Measurements from ENCODE around the gene CD58.

CD58 gene

GRCh38 chr1:116508085-116508983 is 62.5 kb downstream of the CD58 start:
- no peak for DNase-seq

- no peak for DNase-seq
Observed at GRCh38 chr1:116507631-116508030, 63.2 kb downstream of the CD58 start.

GRCh38 chr1:116506132-116507004 is 64.5 kb downstream of the CD58 start:
- DNase-seq, result no peak

GRCh38 chr1:116504308-116505156 is 66.3 kb downstream of the CD58 start:
- DNase-seq, result no peak

DNA sequence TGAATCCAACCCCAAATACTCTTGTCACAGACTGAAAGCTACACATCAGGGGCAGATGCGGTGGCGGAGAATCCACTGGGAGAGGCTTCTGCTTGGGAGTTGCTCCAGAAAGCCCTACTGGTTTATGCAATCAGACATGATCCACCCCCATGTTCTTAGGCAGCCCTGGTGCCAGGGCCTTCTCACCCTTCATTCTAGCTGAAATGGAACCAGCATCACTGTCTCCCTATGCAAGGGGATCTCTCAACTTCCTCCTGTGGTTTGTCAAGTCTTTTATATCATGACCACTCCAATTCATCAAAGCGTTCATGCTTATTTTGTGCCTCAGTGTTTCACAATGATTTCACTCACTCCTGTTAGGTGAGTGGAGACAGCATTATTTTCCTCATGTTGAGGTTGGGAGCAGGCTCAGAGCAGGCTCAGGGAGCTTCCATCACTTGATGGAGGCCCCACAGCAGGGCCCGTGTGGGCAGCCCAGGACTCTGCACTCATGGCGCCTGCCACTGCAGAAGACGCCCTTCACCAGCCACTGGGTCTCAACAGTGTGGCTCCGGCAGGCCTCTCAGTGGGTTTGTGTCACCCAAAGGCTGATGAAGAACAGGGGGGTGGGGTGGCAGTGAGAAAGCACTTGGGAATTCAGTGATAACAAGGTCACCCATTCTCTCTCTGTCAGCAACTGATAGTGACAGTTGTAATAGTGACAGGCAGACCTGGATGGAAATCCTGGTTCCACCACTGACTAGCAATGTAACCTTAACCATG is 67.1 kb downstream of the CD58 start:
- DNase-seq, result no peak

DNA sequence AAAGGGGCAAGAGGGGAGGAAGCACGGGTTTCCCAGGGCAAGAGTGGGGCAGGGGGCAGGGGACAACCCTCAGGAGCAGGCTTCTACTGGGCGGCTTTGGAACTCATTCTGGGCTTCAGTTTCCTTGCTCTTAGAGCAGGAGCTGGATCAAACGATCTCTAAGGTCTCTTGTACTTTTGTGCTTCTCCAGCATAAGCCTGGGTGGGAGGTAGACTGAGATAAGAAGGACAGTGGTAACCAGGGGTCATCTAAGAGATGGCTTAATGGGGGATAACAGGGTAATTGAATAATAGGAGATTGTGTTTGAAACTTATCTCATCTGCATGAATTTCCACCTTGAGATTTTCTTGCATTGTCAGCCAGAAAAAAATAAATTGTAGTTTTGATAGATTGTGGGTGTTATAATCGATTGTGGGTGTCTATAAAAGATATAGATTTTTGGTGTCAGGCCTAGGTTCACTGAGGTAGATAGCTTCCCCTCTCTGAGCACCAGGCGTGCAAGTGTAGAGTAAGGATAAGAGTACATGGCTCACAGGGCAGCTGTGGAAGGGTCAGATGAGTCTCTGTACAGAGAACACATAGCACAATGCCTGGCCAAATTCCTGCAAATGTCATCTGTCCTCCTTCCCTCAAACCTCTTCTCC is 68.0 kb downstream of the CD58 start:
- DNase-seq, result no peak

GRCh38 chr1:116501870-116502244 is 69.0 kb downstream of the CD58 start:
- DNase-seq, result no peak

DNA sequence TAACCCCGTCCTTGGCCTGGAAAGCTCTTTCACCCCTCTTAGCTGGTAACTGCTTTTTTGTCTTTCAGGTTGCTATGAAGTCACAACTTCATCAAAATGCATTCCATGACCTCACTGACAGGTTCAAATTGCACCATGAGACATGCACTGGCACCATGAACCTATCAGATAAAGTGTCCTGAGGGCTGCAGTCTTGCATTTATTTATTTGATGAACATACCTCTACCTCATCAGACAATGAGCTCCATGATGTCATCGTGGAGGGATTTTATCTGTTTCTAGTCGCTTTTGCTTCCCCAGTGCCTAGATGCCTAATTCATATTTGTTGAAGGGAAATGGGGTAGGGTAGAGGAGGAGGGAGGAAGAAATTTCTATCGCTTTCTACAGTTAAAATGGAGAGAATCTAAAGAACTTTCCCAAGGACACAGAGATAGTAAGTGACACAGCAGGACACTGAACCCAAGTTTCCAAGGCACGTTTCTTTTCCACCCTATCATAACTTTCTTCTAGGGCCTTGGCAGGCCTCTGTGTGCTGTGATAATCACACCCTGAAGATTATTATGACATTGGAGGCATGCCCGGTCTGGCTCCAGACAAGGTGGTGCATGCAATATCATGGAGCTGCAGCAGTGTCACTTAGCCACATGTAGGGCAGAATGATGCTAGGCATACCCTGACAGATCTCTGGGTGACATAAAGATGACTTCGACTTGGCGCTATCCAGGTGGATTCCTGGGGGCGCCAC is 69.5 kb downstream of the CD58 start:
- no peak for DNase-seq

- peak; percentile 62 to 65 for DNase-seq
Observed at GRCh38 chr1:116498789-116499628, 71.8 kb downstream of the CD58 start.

GRCh38 chr1:116497656-116498055 is 73.2 kb downstream of the CD58 start:
- no peak for DNase-seq

- no peak for DNase-seq
Observed at GRCh38 chr1:116496898-116497297, 73.9 kb downstream of the CD58 start.

DNA sequence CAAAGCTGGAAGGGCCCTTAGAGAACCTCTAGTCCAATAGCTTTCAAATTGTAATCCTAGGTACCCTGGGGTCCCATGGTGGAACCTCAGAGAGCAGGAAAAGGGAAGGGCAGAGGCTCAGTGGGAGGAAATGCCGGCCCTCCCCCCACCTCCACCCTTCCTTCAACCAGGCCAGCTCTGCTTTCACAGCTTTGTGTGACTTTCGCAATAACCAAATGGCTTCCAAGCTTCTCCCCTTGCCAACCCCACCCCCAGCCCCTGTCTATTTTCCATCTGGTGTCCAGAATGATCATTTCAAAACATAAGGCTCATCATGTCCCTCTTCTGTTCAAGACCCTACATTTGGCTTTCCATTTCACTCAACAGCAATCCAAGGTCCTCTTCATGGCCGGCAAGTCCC is 74.4 kb downstream of the CD58 start:
- no peak for DNase-seq

GRCh38 chr1:116495535-116495934 is 75.3 kb downstream of the CD58 start:
- no peak for DNase-seq

- DNase-seq, result no peak
Observed at GRCh38 chr1:116494745-116495144, 76.1 kb downstream of the CD58 start.

DNA sequence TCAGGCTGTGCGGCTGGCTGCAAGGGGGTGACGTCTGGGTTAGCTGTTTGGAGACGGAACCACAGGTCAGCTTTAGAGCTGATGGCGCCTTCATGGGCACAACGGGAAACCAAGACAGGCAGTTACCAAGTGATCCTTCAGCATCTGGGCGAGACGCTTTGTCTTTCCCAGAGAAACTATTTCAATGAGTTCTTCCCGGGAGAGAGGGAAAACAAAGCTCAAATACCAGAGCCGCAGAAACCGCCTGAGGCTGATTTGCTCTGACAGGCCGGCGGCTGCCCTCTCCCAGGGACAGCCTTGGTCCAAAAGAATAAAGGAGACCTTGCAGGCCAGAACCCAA is 76.5 kb downstream of the CD58 start:
- no peak for DNase-seq

DNA sequence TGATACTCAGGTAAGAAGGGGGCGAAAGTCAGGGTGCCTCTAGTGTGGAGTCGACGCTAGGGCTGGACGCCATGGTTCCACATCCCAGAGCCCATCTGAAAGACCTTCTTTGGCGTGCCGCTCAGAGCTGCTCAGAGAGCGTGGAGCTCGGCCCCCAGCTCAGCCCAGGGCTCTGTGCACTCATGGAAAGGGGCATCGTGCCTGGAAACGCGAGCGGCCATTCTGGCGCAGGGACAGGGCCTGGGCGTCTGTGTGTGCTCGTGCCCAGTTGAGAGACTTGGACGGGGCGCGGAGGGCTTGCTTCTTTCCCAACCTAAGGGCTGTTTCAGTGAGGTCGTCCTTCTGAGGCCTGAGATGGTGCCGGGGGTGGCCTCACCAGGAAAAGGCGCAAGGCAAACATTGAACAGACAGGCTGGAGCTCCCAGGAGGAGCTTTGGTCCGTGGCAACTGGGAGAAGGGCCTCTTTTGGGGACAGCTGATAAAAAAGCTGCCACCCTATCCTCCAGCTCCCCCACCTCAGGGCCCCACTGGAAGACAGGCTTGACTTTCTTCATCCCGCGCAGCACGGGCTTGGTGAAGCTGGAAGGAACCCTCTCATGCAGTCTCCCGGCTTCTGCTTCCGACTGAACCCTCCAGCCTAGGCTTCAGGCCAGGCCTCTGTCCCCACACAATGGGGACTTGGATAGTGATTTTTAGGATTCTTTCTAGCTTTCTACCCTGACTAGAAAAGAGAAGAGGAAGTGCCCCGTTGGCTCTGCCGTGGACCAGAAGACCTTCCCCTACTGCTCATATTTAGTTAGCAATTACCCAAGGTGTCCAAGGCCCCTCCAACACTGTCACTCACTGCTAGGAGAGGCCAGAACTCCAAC is 77.1 kb downstream of the CD58 start:
- DNase-seq, result no peak

GRCh38 chr1:116493036-116493435 is 77.8 kb downstream of the CD58 start:
- DNase-seq, result no peak

DNA sequence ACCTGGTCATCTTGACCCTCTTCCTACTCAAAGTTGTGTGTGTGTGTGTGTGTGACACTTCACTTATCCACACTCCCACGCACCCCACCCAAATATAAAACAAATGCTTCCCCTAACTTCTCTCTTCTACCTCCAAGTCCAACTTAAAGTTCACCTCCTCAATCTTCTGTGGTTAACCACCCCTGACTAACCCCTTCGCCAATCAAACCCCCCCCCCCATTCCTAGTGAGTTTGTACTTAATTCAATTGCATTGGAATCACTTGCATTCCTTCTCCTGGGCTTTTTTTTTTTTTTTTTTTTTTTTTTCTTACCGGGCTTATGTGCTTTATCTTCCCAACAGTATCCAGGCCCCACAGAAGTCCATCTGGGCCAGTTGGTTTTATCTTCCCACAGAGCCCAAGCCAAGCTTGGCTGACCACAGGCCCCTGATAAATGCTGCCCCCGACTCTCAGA is 78.4 kb downstream of the CD58 start:
- no peak for DNase-seq
